Effector memory CD8-positive, alpha-beta T cell (primary cell): Measurements from ENCODE around the gene TLE3.
"Not testable (repeated sequence)": the region's sequence is repeated elsewhere in the genome, so short reads cannot be mapped to it uniquely, and the experiment has no call there.

ENCODE experiments used
- ATAC-seq: fragments of 150-1000 bp; cut with Tn5 transposase; replicated peaks from 2 replicates; pipeline ENCODE4 v1.10.0; 2021; ENCODE audit warnings: mild to moderate bottlenecking, moderate library complexity
- DNase-seq, 3 experiments: peaks; one replicate each; pipeline ENCODE4 v3.0.0; 2021
- H3K27ac Mint-ChIP-seq, 2 donors: one replicate each; pipeline ENCODE4 v1.8.0; 2022; ENCODE audit warnings: mild to moderate bottlenecking in 2 of 2, mixed read lengths in 2 of 2, moderate library complexity in 2 of 2
- H3K27me3 Mint-ChIP-seq, 2 donors: one replicate each; pipeline ENCODE4 v1.8.0; 2022; ENCODE audit warnings: mixed read lengths in 2 of 2
- H3K36me3 Mint-ChIP-seq: one replicate; pipeline ENCODE4 v1.8.0; 2022; ENCODE audit warnings: mild to moderate bottlenecking, moderate library complexity, mixed read lengths; ENCODE audit not compliant: insufficient read depth
- H3K4me1 Mint-ChIP-seq, 2 donors: one replicate each; pipeline ENCODE4 v1.8.0; 2022; ENCODE audit warnings: low read depth in 2 of 2, mixed read lengths in 2 of 2
- H3K4me3 Mint-ChIP-seq, 2 donors: one replicate each; pipeline ENCODE4 v1.8.0; 2022; ENCODE audit warnings: mild to moderate bottlenecking in 2 of 2, mixed read lengths in 2 of 2, moderate library complexity in 2 of 2
- H3K9me3 Mint-ChIP-seq, 2 donors: one replicate each; pipeline ENCODE4 v1.8.0; 2022; ENCODE audit warnings: mixed read lengths in 2 of 2
- total RNA-seq, 9 experiments: gene quantifications; one replicate each; lab custom pipeline; 2026; lab: John Stamatoyannopoulos, UW

The TLE3 gene
- total RNA-seq = 136 to 289 (median 177) reads per million in 9 experiments

DNA sequence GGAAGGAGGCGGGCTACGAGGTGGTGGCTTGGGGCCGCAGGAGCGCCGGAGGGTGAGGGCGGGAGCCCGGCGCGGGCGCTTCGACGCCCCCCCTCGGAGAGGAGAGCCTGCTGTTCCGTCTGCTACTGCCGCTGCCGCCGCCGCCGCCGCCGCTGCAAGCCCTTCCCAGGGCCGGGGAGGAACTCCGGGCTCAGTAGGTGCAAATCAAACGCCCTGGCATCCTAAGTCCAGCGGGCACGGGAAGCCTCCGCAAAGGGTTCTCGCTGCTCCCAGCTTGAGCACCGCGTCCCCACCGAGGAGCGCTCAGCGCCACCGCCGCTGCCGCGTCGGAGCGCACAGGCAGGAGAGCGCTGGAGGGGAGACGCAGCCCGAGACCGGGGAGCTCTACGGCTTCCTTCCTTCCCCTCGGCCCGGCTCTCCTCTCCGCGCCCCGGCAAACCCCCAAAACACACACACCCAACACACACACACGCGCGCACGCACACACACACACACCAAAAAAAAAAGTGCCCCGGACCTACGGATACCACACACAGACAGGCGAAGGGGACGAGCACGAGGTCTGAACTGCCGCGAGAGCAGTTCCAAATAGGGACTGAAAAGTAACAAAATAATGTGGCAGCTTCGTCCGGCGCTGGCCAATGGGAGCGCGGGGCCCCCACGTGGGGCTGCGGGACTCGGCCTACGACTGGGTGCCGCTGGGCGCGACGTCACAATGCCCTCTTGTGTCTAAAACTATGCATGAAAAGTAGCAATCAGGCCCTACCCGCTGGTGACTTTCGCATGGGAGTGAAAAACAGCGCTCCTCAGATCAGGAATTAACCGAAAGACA is at the start of gene TLE3:
TSS of gene TLE3 (minus strand) at position 597 of the 832 bp plus-strand sequence. CDS start 1,119 bp downstream, outside the sequence.
- Mint-ChIP-seq H3K36me3 (peaks cover 53% of the 10 kb centered on the region), H3K4me3 (peak within 1 kb of the TSS; percentile 99 to 100), H3K27me3 (peaks cover 0 to 4% of the 10 kb centered on the region in 2 donors), H3K27ac (peak within 1 kb of the TSS; percentile 99), H3K9me3 (no peaks in the 10 kb centered on the region), H3K4me1 (peaks cover 44 to 57% of the 10 kb centered on the region in 2 donors)
- ATAC-seq (peak; percentile 66), DNase-seq (peak; percentile 96 to 97 (median 97))

DNA sequence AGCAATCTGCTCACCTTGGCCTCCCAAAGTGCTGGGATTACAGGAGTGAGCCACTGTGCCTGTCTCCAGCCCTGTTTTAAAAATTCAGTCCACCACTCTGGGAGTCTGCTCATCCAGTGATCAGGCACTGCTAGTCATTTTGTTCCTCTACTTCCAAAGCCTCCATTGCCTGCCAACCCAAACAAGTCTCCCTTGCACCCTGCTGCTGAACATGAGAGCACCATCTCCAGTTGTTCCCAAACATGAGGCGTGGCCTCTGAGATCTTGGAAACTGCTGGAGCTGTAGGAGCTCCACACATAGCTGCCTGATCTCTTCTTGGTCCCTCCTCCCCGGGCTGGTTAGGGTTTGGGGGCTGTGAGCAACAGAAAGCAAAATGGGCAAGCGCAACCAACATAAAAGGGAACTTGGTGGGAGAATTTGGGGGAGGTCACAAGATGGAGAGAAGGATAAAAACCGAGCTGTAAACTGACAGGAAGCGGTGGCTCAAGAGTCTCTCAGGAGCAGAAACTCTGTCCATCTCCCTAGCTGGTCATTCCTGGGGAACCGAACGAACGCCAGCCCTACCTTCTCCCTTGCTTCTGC is 49.6 kb upstream of the TLE3 start:
- no peak for ATAC-seq
- H3K9me3 Mint-ChIP-seq = no peaks in the 10 kb centered on the region
- peaks cover 5 to 12% of the 10 kb centered on the region in 2 donors for H3K4me1 Mint-ChIP-seq
- no peak overlapping the region for H3K4me3 Mint-ChIP-seq
- H3K27me3 Mint-ChIP-seq = peaks cover 9 to 35% of the 10 kb centered on the region in 2 donors
- DNase-seq = no peak
- H3K27ac Mint-ChIP-seq = no peak overlapping the region
- H3K36me3 Mint-ChIP-seq = no peaks in the 10 kb centered on the region

DNA sequence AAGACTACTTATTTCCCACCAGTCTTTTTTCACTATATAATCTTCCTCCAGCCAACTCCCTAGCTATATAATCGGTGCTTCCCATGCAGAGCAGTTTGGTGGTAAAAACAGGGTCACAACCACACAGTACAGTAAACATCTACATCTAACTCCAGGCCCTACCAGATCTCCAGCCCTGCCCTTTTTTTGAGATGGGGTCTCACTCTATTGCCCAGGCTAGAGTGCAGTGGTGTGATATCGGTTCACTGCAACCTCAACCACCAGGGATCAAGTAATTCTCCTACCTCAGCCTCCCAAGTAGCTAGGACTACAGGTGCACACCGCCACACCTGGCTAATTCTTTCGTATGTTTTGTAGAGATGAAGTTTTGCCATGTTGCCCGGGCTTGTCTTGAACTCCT is 49.1 kb upstream of the TLE3 start:
- DNase-seq (no peak), ATAC-seq (no peak)
- no peak overlapping the region for H3K4me3 Mint-ChIP-seq
- no peaks in the 10 kb centered on the region for H3K36me3 Mint-ChIP-seq
- H3K27ac Mint-ChIP-seq = no peak overlapping the region
- peaks cover 2 to 10% of the 10 kb centered on the region in 2 donors for H3K4me1 Mint-ChIP-seq
- no peaks in the 10 kb centered on the region for H3K9me3 Mint-ChIP-seq
- H3K27me3 Mint-ChIP-seq = peaks cover 9 to 36% of the 10 kb centered on the region in 2 donors

DNA sequence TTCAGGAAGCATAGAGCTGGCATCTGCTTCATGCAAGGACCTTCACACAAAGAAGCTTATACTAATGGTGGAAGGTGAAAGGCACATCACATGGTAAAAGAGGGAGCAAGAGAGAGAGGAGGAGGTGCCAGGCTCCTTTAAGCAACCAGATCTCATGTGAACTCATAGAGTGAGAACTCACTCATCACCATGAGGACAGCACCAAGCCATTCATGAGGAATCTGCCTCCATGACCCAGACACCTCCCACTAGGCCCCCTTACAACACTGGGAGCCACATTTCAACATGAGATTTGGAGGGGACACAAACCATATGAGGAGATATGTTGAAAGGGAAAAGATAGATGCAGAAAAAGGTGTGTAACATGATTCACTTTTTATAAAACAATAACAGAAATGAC is 48.4 kb upstream of the TLE3 start:
- no peaks in the 10 kb centered on the region for H3K36me3 Mint-ChIP-seq
- DNase-seq = no peak
- no peak for ATAC-seq
- no peak overlapping the region for H3K4me3 Mint-ChIP-seq
- H3K4me1 Mint-ChIP-seq = peaks cover 6 to 12% of the 10 kb centered on the region in 2 donors
- H3K27ac Mint-ChIP-seq = no peak overlapping the region
- H3K27me3 Mint-ChIP-seq = peaks cover 9 to 38% of the 10 kb centered on the region in 2 donors
- no peaks in the 10 kb centered on the region for H3K9me3 Mint-ChIP-seq

DNA sequence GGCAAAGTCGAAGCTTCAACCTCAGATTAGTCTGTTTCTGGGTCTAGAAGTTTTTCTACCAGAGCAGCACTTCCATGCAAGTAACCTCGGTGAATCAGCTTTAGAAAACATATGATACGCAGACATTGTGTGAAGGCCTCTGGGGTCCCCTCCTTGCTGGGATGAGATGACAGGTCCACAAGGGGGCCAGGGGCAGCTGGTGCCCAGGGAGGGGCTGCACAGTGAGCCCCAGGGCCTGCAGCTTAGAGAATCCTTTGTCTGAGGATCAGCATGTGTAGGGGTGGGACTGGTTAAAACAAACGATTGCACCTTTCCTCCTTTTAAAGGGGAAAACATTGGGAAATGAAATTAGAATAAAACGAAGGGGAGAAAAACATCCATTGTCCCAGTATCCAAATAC is 47.5 kb upstream of the TLE3 start:
- DNase-seq (no peak), ATAC-seq (no peak)
- peaks cover 15 to 21% of the 10 kb centered on the region in 2 donors for H3K4me1 Mint-ChIP-seq
- peaks cover 9 to 47% of the 10 kb centered on the region in 2 donors for H3K27me3 Mint-ChIP-seq
- no peak overlapping the region for H3K27ac Mint-ChIP-seq
- no peaks in the 10 kb centered on the region for H3K36me3 Mint-ChIP-seq
- no peaks in the 10 kb centered on the region for H3K9me3 Mint-ChIP-seq
- H3K4me3 Mint-ChIP-seq = no peak overlapping the region

DNA sequence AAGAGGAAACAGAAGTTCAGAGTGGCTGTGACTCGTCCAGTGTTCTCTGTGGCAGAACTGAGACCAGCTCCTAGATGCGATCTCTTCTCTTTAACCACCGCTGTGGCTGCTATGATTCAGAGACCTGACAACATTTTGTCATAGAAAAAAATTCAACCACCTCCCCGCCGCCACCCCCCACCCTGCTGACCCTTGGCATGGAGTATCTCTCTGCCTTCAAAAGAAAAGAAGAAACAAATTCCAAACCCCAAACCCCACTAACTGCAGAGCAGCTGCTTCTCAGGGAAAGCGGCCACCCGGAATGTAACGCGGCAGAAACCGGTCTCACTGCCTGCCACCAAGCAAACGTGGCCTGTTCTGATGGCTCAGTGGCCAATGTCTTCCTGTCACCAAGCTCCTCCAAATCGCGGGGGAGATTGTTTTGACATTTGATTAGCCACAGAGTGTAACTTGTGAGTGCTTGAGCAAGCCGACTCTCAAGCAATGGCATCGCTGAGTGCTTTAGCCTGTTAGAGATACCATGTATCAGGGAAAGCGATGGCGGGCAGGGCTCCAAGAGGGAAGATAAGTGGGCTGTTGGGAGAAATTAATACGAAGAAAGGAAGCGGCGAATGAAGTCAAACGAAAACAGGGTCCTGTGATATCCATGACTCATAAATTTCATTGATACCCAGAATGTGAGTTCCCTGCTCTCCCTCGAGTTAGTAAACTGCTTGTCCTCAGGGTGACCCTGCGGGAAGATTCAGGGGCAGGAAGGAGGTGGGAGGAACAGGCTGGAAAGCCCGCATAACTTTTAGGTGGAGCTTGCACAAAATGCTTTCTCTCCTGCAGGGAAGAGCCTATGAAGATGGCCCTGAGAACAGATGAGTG is 44.8 kb upstream of the TLE3 start:
- ATAC-seq (peak; percentile 18), DNase-seq (no peak)
- Mint-ChIP-seq H3K27ac (peak overlapping the region in 1 of 2 donors; percentile 26), H3K9me3 (no peaks in the 10 kb centered on the region), H3K4me1 (peaks cover 16 to 28% of the 10 kb centered on the region in 2 donors), H3K36me3 (no peaks in the 10 kb centered on the region), H3K27me3 (peaks cover 9 to 63% of the 10 kb centered on the region in 2 donors), H3K4me3 (no peak overlapping the region)

DNA sequence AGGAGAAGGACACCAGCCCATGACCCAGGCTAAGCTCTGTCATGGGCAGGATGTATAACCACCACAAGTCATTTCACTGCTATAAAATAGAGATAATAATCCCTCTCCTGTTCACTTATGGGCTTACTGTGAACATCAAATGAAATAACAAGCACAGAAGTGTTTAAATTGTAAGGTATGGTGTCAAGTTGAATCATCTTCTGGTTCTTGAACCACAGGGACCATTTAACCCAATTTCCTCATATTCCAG is 44.3 kb upstream of the TLE3 start:
- Mint-ChIP-seq H3K27ac (peak overlapping the region in 1 of 2 donors; percentile 26), H3K36me3 (no peaks in the 10 kb centered on the region), H3K9me3 (no peaks in the 10 kb centered on the region), H3K4me1 (peaks cover 16 to 28% of the 10 kb centered on the region in 2 donors), H3K4me3 (peak overlapping the region in 1 of 2 donors; percentile 45), H3K27me3 (peaks cover 9 to 58% of the 10 kb centered on the region in 2 donors)
- peak; percentile 19 for ATAC-seq
- no peak for DNase-seq

DNA sequence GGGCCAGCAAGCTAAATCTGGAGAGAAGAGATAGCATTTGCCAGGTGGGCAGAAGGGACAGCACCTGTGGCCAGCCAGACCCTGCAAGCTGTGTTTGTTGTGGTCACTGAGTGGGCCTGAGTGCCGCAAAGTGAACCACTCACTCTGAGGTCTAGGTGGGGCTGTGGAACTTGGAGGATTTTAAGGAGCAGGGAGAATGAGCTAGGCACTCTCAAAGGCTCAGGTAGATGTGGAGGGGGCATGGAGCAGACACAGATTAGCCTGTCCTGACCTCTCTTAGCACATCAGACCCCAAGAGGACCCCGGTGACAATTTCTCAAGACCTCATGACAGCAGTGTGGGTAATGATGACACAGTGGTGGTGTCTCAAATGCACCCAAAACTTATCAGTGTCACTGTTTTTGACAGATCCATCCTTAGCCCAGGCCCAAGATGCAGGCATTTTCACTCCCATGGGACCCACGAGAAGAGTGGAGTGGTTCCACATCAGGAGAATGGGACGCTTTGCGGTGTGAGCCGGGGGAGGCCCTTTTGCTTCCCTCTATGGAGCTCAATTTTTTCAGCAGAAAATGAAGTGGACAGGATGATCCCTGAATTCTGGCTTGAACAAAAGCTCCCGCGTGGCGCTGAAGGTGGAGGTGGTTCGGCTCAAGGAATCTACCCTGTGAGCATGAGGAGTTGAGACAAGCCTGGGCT is 43.8 kb upstream of the TLE3 start:
- Mint-ChIP-seq H3K27me3 (peaks cover 9 to 54% of the 10 kb centered on the region in 2 donors), H3K36me3 (no peaks in the 10 kb centered on the region), H3K4me3 (peak overlapping the region; percentile 76 to 78), H3K9me3 (no peaks in the 10 kb centered on the region), H3K27ac (peak overlapping the region; percentile 90 to 91), H3K4me1 (peaks cover 16 to 28% of the 10 kb centered on the region in 2 donors)
- ATAC-seq (peak; percentile 23), DNase-seq (no peak)

DNA sequence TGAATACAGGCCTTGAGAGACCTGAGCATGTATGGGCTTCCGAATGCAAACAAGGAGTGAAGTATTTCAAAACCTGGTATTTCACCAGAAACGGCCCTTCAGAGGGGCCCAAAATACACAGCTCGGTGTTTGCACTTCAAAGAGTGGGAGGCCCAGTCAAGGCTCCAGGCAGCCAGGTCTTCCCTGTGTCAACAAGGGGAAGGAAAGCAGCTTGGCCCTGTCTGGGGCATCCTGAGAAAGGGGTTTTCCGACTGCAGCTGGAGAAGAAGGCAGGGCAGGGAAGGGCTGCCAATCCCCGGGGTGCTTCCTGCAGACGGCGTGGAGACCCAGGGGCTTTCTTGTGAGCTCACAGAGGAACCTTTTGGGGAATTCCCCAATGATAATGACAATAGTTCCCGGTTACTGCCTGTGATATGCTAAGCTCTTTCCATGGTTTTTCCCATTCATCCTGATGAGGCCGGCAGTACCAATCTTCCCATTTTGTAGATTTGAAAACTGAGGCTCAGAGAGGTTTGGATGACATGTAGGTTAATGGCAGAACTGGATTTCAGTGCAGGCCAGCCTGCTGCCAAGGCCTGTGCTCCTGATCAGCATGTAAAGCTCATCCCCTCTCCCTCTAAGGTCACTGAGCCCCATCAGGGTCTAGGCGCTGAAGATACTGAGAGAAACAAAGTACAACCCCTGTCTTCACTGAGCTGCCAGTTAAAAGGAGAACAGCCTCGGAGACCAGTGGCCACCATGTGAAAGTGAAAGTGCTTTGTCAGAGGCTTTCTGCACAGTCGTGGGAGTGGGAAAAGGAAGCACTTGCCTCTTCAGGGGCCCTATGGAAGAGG is 43.0 kb upstream of the TLE3 start:
- Mint-ChIP-seq H3K27me3 (peaks cover 9 to 55% of the 10 kb centered on the region in 2 donors), H3K4me1 (peaks cover 16 to 28% of the 10 kb centered on the region in 2 donors), H3K36me3 (no peaks in the 10 kb centered on the region), H3K27ac (peak overlapping the region; percentile 90 to 91), H3K4me3 (peak overlapping the region; percentile 76 to 78), H3K9me3 (no peaks in the 10 kb centered on the region)
- peak in 2 of 3 experiments; percentile 5 to 15 for DNase-seq
- peak; percentile 65 for ATAC-seq

DNA sequence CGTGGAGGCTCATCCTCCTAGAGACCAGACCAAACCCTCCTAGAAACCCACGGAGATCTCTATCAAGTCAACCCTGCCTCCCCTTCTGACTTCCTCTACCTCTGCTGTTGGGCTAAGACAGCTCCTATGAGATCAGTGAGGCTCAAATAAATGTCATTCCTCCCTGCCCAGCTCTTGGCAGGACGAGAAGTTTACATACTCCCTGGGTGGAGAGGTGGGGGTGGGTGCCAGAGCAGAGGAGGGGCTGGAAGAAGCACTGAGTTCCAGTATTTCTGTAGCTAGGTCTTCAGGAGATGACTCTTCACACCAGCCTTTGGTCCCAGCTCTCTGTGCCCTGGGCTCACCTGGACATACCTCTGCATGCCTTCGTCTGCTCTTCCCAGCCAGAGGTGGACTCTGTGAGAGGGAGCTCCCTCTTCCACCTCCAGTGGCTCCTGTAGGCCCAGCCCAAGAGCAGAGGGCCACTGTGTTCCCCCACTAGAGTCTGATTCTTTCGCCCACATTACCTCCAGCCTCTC is 42.4 kb upstream of the TLE3 start:
- Mint-ChIP-seq H3K27me3 (peaks cover 9 to 62% of the 10 kb centered on the region in 2 donors), H3K4me1 (peaks cover 16 to 28% of the 10 kb centered on the region in 2 donors), H3K4me3 (no peak overlapping the region), H3K9me3 (no peaks in the 10 kb centered on the region), H3K36me3 (no peaks in the 10 kb centered on the region), H3K27ac (peak overlapping the region in 1 of 2 donors; percentile 90)
- ATAC-seq (no peak), DNase-seq (no peak)

DNA sequence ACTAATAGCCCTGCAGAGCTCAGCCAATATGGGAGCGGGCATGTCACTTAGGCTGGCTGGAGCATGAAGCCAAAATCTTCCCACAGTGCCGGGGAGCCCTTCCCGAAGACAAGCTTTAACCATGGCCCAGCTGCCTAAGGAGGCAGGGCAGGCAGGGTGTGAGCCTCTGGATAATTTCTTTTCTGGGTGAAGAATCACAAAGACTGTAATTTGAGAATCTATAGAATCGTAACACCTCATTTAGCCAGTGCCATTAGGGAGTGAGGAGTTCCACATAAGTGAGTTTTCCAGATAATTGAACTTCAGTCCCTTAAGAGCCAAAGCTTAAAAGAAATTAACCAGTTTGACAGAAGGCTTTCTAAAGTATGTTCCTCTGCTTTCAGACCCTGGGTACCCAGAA is 40.2 kb upstream of the TLE3 start:
- H3K27me3 Mint-ChIP-seq = peaks cover 6 to 49% of the 10 kb centered on the region in 2 donors
- no peak overlapping the region for H3K27ac Mint-ChIP-seq
- DNase-seq (no peak), ATAC-seq (no peak)
- H3K4me1 Mint-ChIP-seq = peaks cover 16 to 28% of the 10 kb centered on the region in 2 donors
- no peaks in the 10 kb centered on the region for H3K9me3 Mint-ChIP-seq
- H3K36me3 Mint-ChIP-seq = no peaks in the 10 kb centered on the region
- H3K4me3 Mint-ChIP-seq = no peak overlapping the region

DNA sequence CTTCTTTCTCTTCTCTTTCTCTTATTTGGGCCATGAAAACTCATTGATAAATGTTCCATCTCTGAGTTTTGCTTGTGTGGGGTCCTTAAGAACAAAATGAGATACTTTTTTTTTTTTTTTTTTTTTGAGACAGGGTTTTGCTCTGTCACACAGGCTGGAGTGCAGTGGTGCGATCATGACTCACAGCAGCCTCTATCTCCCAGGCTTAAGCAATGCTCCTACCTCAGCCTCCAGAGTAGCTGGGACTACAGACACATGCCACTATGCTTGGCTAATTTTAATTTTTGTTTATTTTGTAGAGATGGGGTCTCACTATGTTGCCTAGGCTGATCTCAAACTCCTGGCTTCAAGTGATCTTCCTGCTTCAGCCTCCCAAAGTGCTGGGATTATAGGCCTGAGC is 39.3 kb upstream of the TLE3 start:
- not testable (repeated sequence) for DNase-seq

More for the DNA sequence above, 39.3 kb upstream of the TLE3 start:
- peaks cover 0 to 41% of the 10 kb centered on the region in 2 donors for H3K27me3 Mint-ChIP-seq
- not testable (repeated sequence) for H3K9me3 Mint-ChIP-seq, H3K27ac Mint-ChIP-seq, H3K4me3 Mint-ChIP-seq, H3K36me3 Mint-ChIP-seq, ATAC-seq
- peaks cover 16 to 24% of the 10 kb centered on the region in 2 donors for H3K4me1 Mint-ChIP-seq
